Small intestine (tissue), 7 donors: ENCODE data around the gene SNRPA1. TPM values are rescaled to one million over a fixed set of nuclear protein-coding genes. Genes with fewer than 3 reads are reported as not detected.

Experiments
- DNase-seq, 2 donors: peaks; one replicate each; pipeline versions ENCODE4 v3.0.0 to v3.0.0-alpha.2; 2013
- FAIRE-seq: peaks from 2 replicates; lab custom pipeline; 2012; peaks lifted over from hg19 to GRCh38; lab: Jason Lieb, UNC
- H3K27ac ChIP-seq, 3 donors: one replicate each; pipeline ENCODE4 v1.5.1; 2013; ENCODE audit warnings: low read length in 2 of 3, mild to moderate bottlenecking in 2 of 3, control low read depth in 1 of 3, inconsistent platforms in 1 of 3, low read depth in 1 of 3, moderate library complexity in 1 of 3
- H3K27me3 ChIP-seq, 3 donors: one replicate each; pipeline ENCODE4 v1.6.1; 2013; ENCODE audit warnings: low read length in 3 of 3, inconsistent platforms in 1 of 3; ENCODE audit not compliant: control insufficient read depth in 3 of 3, insufficient read depth in 3 of 3
- H3K36me3 ChIP-seq, 3 donors: one replicate each; pipeline ENCODE4 v1.6.1; 2013; ENCODE audit warnings: low read length in 3 of 3, inconsistent platforms in 1 of 3, low read depth in 1 of 3, mild to moderate bottlenecking in 1 of 3, moderate library complexity in 1 of 3; ENCODE audit not compliant: control insufficient read depth in 3 of 3, insufficient read depth in 2 of 3
- H3K4me1 ChIP-seq, 3 donors: one replicate each; pipeline ENCODE4 v1.6.1; 2013; ENCODE audit warnings: low read length in 2 of 3, inconsistent platforms in 1 of 3, low read depth in 1 of 3, mild to moderate bottlenecking in 1 of 3, moderate library complexity in 1 of 3; ENCODE audit not compliant: control insufficient read depth in 3 of 3, insufficient read depth in 2 of 3
- H3K4me3 ChIP-seq, 3 donors: one replicate each; pipeline ENCODE4 v1.5.1; 2013; ENCODE audit warnings: low read length in 3 of 3, control low read depth in 1 of 3, inconsistent platforms in 1 of 3, low read depth in 1 of 3, mild to moderate bottlenecking in 1 of 3, moderate library complexity in 1 of 3
- H3K9me3 ChIP-seq, 2 donors: one replicate each; pipeline ENCODE4 v1.6.1; 2013; ENCODE audit warnings: low read depth in 1 of 2, low read length in 1 of 2; ENCODE audit not compliant: control insufficient read depth in 2 of 2, insufficient read depth in 1 of 2
- whole genome bisulfite sequencing, 3 donors: extraction: QIAGEN DNeasy Blood & Tissue Kit; methylation state at CpG; one replicate each; pipeline ENCODE4 v1.1.7; 2013; 5-methylcytosine and 5-hydroxymethylcytosine counted together
- polyA plus RNA-seq, 4 donors: library from polyadenylated mRNA; stranded (reverse) in 3 of 4; unstranded in 1 of 4; fragments of 200-250 nt in 3 of 4; fragments of 120-200 nt in 1 of 4; gene quantifications; one replicate each; pipeline versions ENCODE4 v1.2.1 to v1.2.3, GENCODE V29; 2013
- donor health status: healthy with polysubstance abuse.
- donor health status: control.
- donor health status: control.
- donor health status: Bipolar disorder and iron deficiency.
- donor health status: healthy.

Gene SNRPA1
- polyA plus RNA-seq, 4 donors: 62.3 to 82.7 (median 73.2) TPM

DNA sequence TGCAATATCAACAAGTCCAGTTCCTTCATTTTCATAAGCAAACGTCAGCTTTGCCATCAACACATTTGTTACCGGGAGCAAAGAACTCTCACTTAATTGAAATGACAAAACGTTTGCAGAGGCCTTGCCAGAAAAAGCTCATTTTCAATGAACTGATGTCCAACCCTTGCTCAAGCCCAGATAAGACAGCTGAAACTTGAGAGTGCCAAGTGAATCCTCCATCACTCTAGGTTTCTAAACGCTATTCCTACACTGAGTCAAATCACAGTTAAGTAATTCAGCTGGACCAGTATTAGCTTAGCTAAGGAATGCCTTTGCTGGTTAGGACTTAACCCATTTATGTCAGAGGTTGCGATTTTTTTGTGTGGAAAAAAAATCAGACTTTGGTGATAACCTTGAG lies 54.7 kb downstream of the SNRPA1 start:
- no peak overlapping the region for H3K4me3 ChIP-seq
- DNase-seq: no peak
- no peaks in the 10 kb centered on the region for H3K27me3 ChIP-seq
- H3K27ac ChIP-seq: no peak overlapping the region
- H3K4me1 ChIP-seq: peaks cover 0 to 15% (median 0%) of the 10 kb centered on the region in 3 donors
- no peaks in the 10 kb centered on the region for H3K9me3 ChIP-seq
- H3K36me3 ChIP-seq: peaks cover 0 to 11% (median 0%) of the 10 kb centered on the region in 3 donors
- no peak for FAIRE-seq
- WGBS, 3 donors: 62 to 76% (median 66%) methylated on average over 5 of the region's 5 CpGs

DNA sequence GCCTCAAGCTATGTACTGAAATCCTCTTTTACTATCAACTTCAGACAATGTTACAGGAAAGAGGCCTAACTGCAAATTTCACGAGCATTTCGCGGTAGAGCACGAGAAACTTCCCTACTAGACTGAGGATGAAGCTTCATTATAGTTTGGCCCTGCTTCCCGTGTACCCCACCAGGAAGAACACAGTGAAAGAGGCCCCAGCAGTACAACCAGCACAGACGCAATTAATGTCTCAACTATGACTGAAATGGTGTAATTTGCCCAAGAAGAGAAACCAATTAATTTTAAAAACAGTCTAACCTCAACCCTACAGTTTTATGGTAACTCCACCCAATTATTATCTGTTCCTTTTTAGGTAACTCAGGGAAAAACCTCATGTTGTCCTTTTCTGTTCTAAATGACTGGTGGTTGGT lies 55.3 kb downstream of the SNRPA1 start:
- Histone ChIP-seq H3K9me3 (no peaks in the 10 kb centered on the region), H3K4me1 (peaks cover 0 to 11% (median 0%) of the 10 kb centered on the region in 3 donors), H3K27ac (peak overlapping the region in 1 of 3 donors; percentile 25), H3K4me3 (no peak overlapping the region), H3K36me3 (peaks cover 0 to 13% (median 2%) of the 10 kb centered on the region in 3 donors), H3K27me3 (no peaks in the 10 kb centered on the region)
- no peak for DNase-seq
- WGBS, 3 donors: 60 to 78% (median 66%) methylated on average over 6 of the region's 6 CpGs
- no peak for FAIRE-seq

DNA sequence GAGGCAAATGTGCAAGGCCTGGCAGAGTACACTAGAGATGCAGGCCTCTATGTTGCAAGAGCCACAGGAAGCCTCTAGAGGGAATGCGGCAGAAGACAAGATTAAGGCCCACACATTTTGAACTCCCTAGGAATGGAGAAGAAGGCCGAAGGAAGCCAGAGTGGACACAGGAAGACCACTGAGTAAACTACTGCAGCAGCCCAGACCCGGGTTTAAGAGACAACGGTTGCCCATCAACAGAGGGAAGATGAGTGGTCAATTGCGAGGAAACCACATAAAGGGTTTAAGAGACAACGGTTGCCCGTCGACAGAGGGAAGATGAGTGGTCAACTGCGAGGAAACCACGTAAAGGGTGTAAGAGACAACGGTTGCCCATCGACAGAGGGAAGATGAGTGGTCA lies 57.8 kb downstream of the SNRPA1 start:
- no peak overlapping the region for H3K4me3 ChIP-seq
- H3K36me3 ChIP-seq: peaks cover 0 to 23% (median 2%) of the 10 kb centered on the region in 3 donors
- no peaks in the 10 kb centered on the region for H3K27me3 ChIP-seq
- 82 to 94% (median 82%) methylated on average over 12 of the region's 12 CpGs for WGBS, 3 donors
- H3K27ac ChIP-seq: peak overlapping the region in 1 of 3 donors; percentile 12
- DNase-seq (no peak), FAIRE-seq (no peak)
- H3K9me3 ChIP-seq: no peaks in the 10 kb centered on the region
- peaks cover 0 to 8% (median 0%) of the 10 kb centered on the region in 3 donors for H3K4me1 ChIP-seq

DNA sequence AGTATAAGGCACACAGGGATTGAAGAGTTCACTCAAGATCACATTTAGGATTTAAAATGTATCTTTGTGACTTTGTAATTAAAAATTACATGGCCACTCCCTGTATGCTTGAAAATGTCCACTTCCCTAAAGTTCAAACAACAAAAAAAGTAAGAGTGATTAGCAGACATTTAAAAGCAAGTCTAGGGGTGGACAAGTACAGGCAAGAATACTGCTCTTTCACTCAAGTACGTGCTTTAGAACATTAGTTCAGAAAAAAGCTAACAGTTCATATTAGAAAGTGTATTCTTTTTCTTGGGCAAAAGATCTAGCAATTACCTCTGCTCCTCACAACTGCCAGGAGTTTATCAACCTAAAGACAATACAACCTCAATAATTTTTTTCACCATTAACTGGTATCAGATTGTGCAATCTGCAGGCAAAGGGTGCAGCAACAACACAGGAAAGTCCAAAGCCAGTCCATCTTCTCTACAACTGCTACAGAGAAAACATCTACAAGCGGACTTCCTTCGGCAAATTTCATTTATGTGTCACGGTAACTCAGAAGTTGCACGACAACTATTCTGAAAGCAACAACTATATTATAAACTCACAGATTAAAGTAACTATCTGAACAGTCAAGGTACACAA lies 61.3 kb downstream of the SNRPA1 start:
- H3K4me3 ChIP-seq: no peak overlapping the region
- WGBS, 3 donors: 84 to 94% (median 86%) methylated on average over 5 of the region's 5 CpGs
- DNase-seq (no peak), FAIRE-seq (no peak)
- peaks cover 0 to 4% of the 10 kb centered on the region in 2 donors for H3K9me3 ChIP-seq
- no peaks in the 10 kb centered on the region for H3K27me3 ChIP-seq
- peaks cover 0 to 29% (median 5%) of the 10 kb centered on the region in 3 donors for H3K36me3 ChIP-seq
- H3K4me1 ChIP-seq: peaks cover 0 to 4% (median 0%) of the 10 kb centered on the region in 3 donors
- no peak overlapping the region for H3K27ac ChIP-seq

DNA sequence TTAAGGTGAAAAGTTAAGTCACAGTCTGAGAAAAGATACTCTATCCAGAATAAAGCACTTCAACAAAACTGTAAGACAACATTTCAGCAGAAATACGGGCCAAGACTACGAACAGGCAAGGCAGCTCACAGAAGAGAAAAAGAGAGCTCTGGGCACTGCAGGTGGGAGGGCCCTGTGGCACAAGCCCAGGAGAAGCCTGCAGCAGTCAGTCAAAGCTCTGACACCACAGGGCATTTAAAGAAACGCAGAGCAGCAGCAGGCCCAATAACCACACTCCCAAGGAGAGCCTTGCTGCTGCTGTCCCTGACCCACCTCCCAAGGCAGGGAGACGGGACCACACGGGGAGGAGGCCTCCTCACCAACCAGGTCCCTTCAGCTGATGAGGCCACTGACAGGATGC lies 62.4 kb downstream of the SNRPA1 start:
- Histone ChIP-seq H3K4me1 (peaks cover 0 to 4% (median 0%) of the 10 kb centered on the region in 3 donors), H3K36me3 (peaks cover 0 to 29% (median 5%) of the 10 kb centered on the region in 3 donors), H3K27me3 (no peaks in the 10 kb centered on the region), H3K4me3 (no peak overlapping the region), H3K9me3 (peaks cover 0 to 4% of the 10 kb centered on the region in 2 donors), H3K27ac (no peak overlapping the region)
- WGBS, 3 donors: 83 to 95% (median 86%) methylated on average over 5 of the region's 5 CpGs
- no peak for FAIRE-seq
- no peak for DNase-seq

Other genes with a start within 250 kb of the SNRPA1 start
- gene CHSY1, start 43.2 kb downstream of the SNRPA1 start, polyA plus RNA-seq: 10 to 100 TPM in 1 of 4 donors, 1 to 10 TPM in 3; 1.6 to 13.1 (median 6.0) TPM
- gene SELENOS, start 17.8 kb downstream of the SNRPA1 start, polyA plus RNA-seq: 100 to 1,000 TPM in 3 of 4 donors, 10 to 100 TPM in 1; 88.2 to 148 (median 132) TPM
- gene PCSK6, start 194.5 kb upstream of the SNRPA1 start, polyA plus RNA-seq: 10 to 100 TPM in 1 of 4 donors, 1 to 10 TPM in 2, under 1 TPM in 1; 0.67 to 26.2 (median 6.5) TPM